H9 (cell line): Measurements from ENCODE around the gene TMEM129. TPM values are rescaled to one million over a fixed set of nuclear protein-coding genes. Genes with fewer than 3 reads are reported as not detected.

Experiments used
- DNase-seq: peaks from one replicate; pipeline ENCODE4 v3.0.0-alpha.2; 2017
- H2AFZ ChIP-seq: one replicate; pipeline ENCODE4 v1.6.1; 2013; ENCODE audit warnings: mild to moderate bottlenecking, low read length, control low read depth, moderate library complexity
- H2AK5ac ChIP-seq: 2 replicates; pipeline ENCODE4 v1.6.1; 2013; ENCODE audit warnings: low read length, control low read depth, mixed read lengths; ENCODE audit not compliant: insufficient read length
- H2BK120ac ChIP-seq: one replicate; pipeline ENCODE4 v1.6.1; 2013; ENCODE audit warnings: low read depth, mild to moderate bottlenecking, low read length, control low read depth, inconsistent platforms; ENCODE audit not compliant: poor library complexity, severe bottlenecking
- H2BK12ac ChIP-seq: 2 replicates; pipeline ENCODE4 v1.6.1; 2013; ENCODE audit warnings: low read length, control low read depth, mixed read lengths, low read depth; ENCODE audit not compliant: insufficient read length
- H2BK15ac ChIP-seq: 2 replicates; pipeline ENCODE4 v1.6.1; 2013; ENCODE audit warnings: low read depth, low read length, control low read depth
- H2BK20ac ChIP-seq: one replicate; pipeline ENCODE4 v1.6.1; 2013; ENCODE audit warnings: low read depth, mild to moderate bottlenecking, low read length, control low read depth, inconsistent platforms; ENCODE audit not compliant: poor library complexity, severe bottlenecking
- H2BK5ac ChIP-seq: 2 replicates; pipeline ENCODE4 v1.6.1; 2013; ENCODE audit warnings: low read length, control low read depth, mixed read lengths; ENCODE audit not compliant: insufficient read length
- H3K14ac ChIP-seq: 2 replicates; pipeline ENCODE4 v1.6.1; 2013; ENCODE audit warnings: low read length, control low read depth; ENCODE audit not compliant: insufficient read depth
- H3K18ac ChIP-seq: 2 replicates; pipeline ENCODE4 v1.6.1; 2013; ENCODE audit warnings: low read depth, mild to moderate bottlenecking, mixed read lengths, low read length, control low read depth; ENCODE audit not compliant: insufficient read length
- H3K23ac ChIP-seq: 2 replicates; pipeline ENCODE4 v1.6.1; 2013; ENCODE audit warnings: low read length, control low read depth, mixed read lengths, low read depth; ENCODE audit not compliant: insufficient read length
- H3K23me2 ChIP-seq: 2 replicates; pipeline ENCODE4 v1.6.1; 2013; ENCODE audit warnings: low read depth, mild to moderate bottlenecking, mixed read lengths, low read length, control low read depth; ENCODE audit not compliant: insufficient read length, poor library complexity, severe bottlenecking
- H3K27ac ChIP-seq: 2 replicates; pipeline ENCODE4 v1.5.1; 2013; ENCODE audit warnings: low read length, control low read depth, mixed read lengths, low read depth; ENCODE audit not compliant: insufficient read length
- H3K27me3 ChIP-seq: 2 replicates; pipeline ENCODE4 v1.6.1; 2013; ENCODE audit warnings: low read length, control low read depth, inconsistent platforms; ENCODE audit not compliant: insufficient read depth
- H3K4ac ChIP-seq: 2 replicates; pipeline ENCODE4 v1.6.1; 2013; ENCODE audit warnings: low read depth, mild to moderate bottlenecking, control low read depth, inconsistent platforms, low read length, moderate library complexity
- H3K4me1 ChIP-seq: 2 replicates; pipeline ENCODE4 v1.6.1; 2013; ENCODE audit warnings: low read length, control low read depth, inconsistent platforms; ENCODE audit not compliant: insufficient read depth
- H3K4me2 ChIP-seq: 2 replicates; pipeline ENCODE4 v1.6.1; 2013; ENCODE audit warnings: low read length, control low read depth, mixed read lengths; ENCODE audit not compliant: insufficient read length, insufficient read depth
- H3K56ac ChIP-seq: 2 replicates; pipeline ENCODE4 v1.6.1; 2013; ENCODE audit warnings: low read depth, mild to moderate bottlenecking, mixed read lengths, low read length, control low read depth; ENCODE audit not compliant: insufficient read length
- H3K79me1 ChIP-seq: 2 replicates; pipeline ENCODE4 v1.6.1; 2013; ENCODE audit warnings: low read depth, mild to moderate bottlenecking, moderate library complexity, low read length, control low read depth, inconsistent platforms; ENCODE audit not compliant: insufficient read depth, poor library complexity, severe bottlenecking
- H3K79me2 ChIP-seq: 2 replicates; pipeline ENCODE4 v1.6.1; 2013; ENCODE audit warnings: low read length, control low read depth, inconsistent platforms; ENCODE audit not compliant: insufficient read depth
- H3K9ac ChIP-seq: 2 replicates; pipeline ENCODE4 v1.6.1; 2013; ENCODE audit warnings: low read length, control low read depth, mixed read lengths; ENCODE audit not compliant: insufficient read length; ENCODE audit errors: extremely low read depth
- H3K9me3 ChIP-seq: one replicate; pipeline ENCODE4 v1.6.1; 2013; ENCODE audit warnings: low read depth, low read length, inconsistent platforms; ENCODE audit not compliant: control insufficient read depth
- H3T11ph ChIP-seq: one replicate; pipeline ENCODE4 v1.6.1; 2013; ENCODE audit warnings: mild to moderate bottlenecking, low read length, control low read depth, inconsistent platforms
- H4K20me1 ChIP-seq: one replicate; pipeline ENCODE4 v1.6.1; 2013; ENCODE audit not compliant: control insufficient read depth, insufficient read length, insufficient read depth
- H4K5ac ChIP-seq: 2 replicates; pipeline ENCODE4 v1.6.1; 2013; ENCODE audit warnings: low read depth, mild to moderate bottlenecking, mixed read lengths, low read length, control low read depth; ENCODE audit not compliant: insufficient read length
- H4K8ac ChIP-seq: replicated peaks from 2 replicates; pipeline ENCODE4 v1.6.1; 2013; ENCODE audit warnings: low read length, control low read depth, mixed read lengths, low read depth; ENCODE audit not compliant: insufficient read length
- H4K91ac ChIP-seq: 2 replicates; pipeline ENCODE4 v1.6.1; 2013; ENCODE audit warnings: low read depth, mild to moderate bottlenecking, moderate library complexity, mixed read lengths, low read length, control low read depth; ENCODE audit not compliant: insufficient read length
- H3K27ac Mint-ChIP-seq, 3 experiments: 2 replicates in 2 of 3; 3 replicates in 1 of 3; pipeline ENCODE4 v1.8.0; 2020 to 2021; ENCODE audit warnings: mixed read lengths in 3 of 3, mild to moderate bottlenecking in 1 of 3, moderate library complexity in 1 of 3
- H3K27me3 Mint-ChIP-seq: 2 replicates; pipeline ENCODE4 v1.8.0; 2021; ENCODE audit warnings: low read depth, mild to moderate bottlenecking, moderate library complexity, mixed read lengths
- H3K36me3 Mint-ChIP-seq, 3 experiments: 2 replicates in 2 of 3; 3 replicates in 1 of 3; pipeline ENCODE4 v1.8.0; 2020 to 2021; ENCODE audit warnings: low read depth in 3 of 3, mixed read lengths in 3 of 3; ENCODE audit not compliant: insufficient read depth in 1 of 3
- H3K4me1 Mint-ChIP-seq, 2 experiments: 2 replicates each; pipeline ENCODE4 v1.8.0; 2020; ENCODE audit warnings: mixed read lengths in 2 of 2
- H3K4me3 Mint-ChIP-seq, 2 experiments: 2 replicates in 1 of 2; 3 replicates in 1 of 2; pipeline ENCODE4 v1.8.0; 2020 to 2021; ENCODE audit warnings: mild to moderate bottlenecking in 2 of 2, mixed read lengths in 2 of 2, moderate library complexity in 1 of 2
- H3K9me3 Mint-ChIP-seq, 2 experiments: 2 replicates in 1 of 2; 3 replicates in 1 of 2; pipeline ENCODE4 v1.8.0; 2020; ENCODE audit warnings: mild to moderate bottlenecking in 2 of 2, mixed read lengths in 2 of 2, moderate library complexity in 1 of 2
- WGBS: extraction: QIAGEN DNeasy Blood & Tissue Kit; methylation state at CpG from one replicate; pipeline ENCODE4 v1.1.7; 2013; ENCODE audit warnings: missing lambda C conversion rate, low lambda C conversion rate, mixed read lengths; ENCODE audit not compliant: insufficient read length; ENCODE audit errors: extremely low coverage; 5-methylcytosine and 5-hydroxymethylcytosine counted together
- total RNA-seq: library from RNA; stranded (reverse); gene quantifications from 2 replicates; pipeline ENCODE4 v1.2.1, GENCODE V29; 2021
- TF ChIP-seq, protein P1 (sequence below): fragments of 200-600 bp; sonication (generic); conservative IDR thresholded peaks from 3 replicates; pipeline ENCODE4 v1.8.0; 2021; ENCODE audit warnings: antibody characterized with exemption, mild to moderate bottlenecking

Gene TMEM129
- total RNA-seq, 1 experiment from 2014 or later = 27.3 TPM

- Mint-ChIP-seq H3K27me3 (no peaks in the 10 kb centered on the region), H3K4me1 (peaks cover 0 to 10% of the 10 kb centered on the region in 2 experiments; a peak in 1 of 4 replicates), H3K36me3 (peaks cover 0 to under 1% (median 0%) of the 10 kb centered on the region in 3 experiments; a peak in 1 of 7 replicates), H3K9me3 (no peaks in the 10 kb centered on the region), H3K27ac (peak overlapping the region in 1 of 3 experiments; percentile 67; a peak in 1 of 7 replicates), H3K4me3 (no peak overlapping the region; a peak in 1 of 5 replicates)
- Histone ChIP-seq H3K4me1 (no peaks in the 10 kb centered on the region), H2BK15ac (no peak overlapping the region), H3T11ph (no peak overlapping the region), H3K23ac (no peak overlapping the region), H2BK12ac (no peak overlapping the region), H3K79me1 (no peaks in the 10 kb centered on the region), H3K79me2 (no peaks in the 10 kb centered on the region), H3K9me3 (no peaks in the 10 kb centered on the region), H3K23me2 (no peaks in the 10 kb centered on the region), H4K5ac (no peak overlapping the region), H3K4me2 (no peak overlapping the region), H4K8ac (no peak overlapping the region), H2BK20ac (no peak overlapping the region), H2BK5ac (no peak overlapping the region), H3K56ac (no peak overlapping the region), H3K18ac (no peak overlapping the region), H3K27ac (no peak overlapping the region), H3K4ac (no peak overlapping the region), H3K27me3 (no peaks in the 10 kb centered on the region), H2AFZ (no peak overlapping the region), H4K91ac (no peak overlapping the region), H4K20me1 (no peaks in the 10 kb centered on the region), H2BK120ac (no peak overlapping the region), H3K9ac (no peak overlapping the region), H2AK5ac (no peak overlapping the region), H3K14ac (no peak overlapping the region)
- DNase-seq = no peak
- no CpG with 5 or more reads among the region's 18 CpGs for WGBS
- TF ChIP-seq, protein P1, sequence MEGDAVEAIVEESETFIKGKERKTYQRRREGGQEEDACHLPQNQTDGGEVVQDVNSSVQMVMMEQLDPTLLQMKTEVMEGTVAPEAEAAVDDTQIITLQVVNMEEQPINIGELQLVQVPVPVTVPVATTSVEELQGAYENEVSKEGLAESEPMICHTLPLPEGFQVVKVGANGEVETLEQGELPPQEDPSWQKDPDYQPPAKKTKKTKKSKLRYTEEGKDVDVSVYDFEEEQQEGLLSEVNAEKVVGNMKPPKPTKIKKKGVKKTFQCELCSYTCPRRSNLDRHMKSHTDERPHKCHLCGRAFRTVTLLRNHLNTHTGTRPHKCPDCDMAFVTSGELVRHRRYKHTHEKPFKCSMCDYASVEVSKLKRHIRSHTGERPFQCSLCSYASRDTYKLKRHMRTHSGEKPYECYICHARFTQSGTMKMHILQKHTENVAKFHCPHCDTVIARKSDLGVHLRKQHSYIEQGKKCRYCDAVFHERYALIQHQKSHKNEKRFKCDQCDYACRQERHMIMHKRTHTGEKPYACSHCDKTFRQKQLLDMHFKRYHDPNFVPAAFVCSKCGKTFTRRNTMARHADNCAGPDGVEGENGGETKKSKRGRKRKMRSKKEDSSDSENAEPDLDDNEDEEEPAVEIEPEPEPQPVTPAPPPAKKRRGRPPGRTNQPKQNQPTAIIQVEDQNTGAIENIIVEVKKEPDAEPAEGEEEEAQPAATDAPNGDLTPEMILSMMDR = no peak
Observed at GRCh38 chr4:1750381-1751154, 29.4 kb upstream of the TMEM129 start.
